Vagina (tissue), 2 donors: ENCODE measurements around the gene TMTC1. TPM values are rescaled to one million over a fixed set of nuclear protein-coding genes. Genes with fewer than 3 reads are reported as not detected.

Experiments used
- DNase-seq, 2 donors: peaks; one replicate each; pipeline ENCODE4 v3.0.0-alpha.2; 2017; ENCODE audit errors: extremely low spot score in 2 of 2
- H3K27ac ChIP-seq: fragments of 200-600 bp; sonication (generic); one replicate; pipeline ENCODE4 v1.5.1; 2019
- H3K27me3 ChIP-seq: fragments of 200-600 bp; sonication (generic); one replicate; pipeline ENCODE4 v1.5.1; 2019
- H3K36me3 ChIP-seq, 2 donors: fragments of 200-600 bp; sonication (generic); one replicate each; pipeline ENCODE4 v1.5.1; 2017 to 2019
- H3K4me1 ChIP-seq: fragments of 200-600 bp; sonication (generic); one replicate; pipeline ENCODE4 v1.5.1; 2019
- H3K4me3 ChIP-seq, 2 donors: fragments of 200-600 bp; sonication (generic); 1 replicate in 1 of 2; 2 replicates in 1 of 2; pipeline ENCODE4 v1.5.1; 2016 to 2019
- H3K9me3 ChIP-seq: fragments of 200-600 bp; sonication (generic); one replicate; pipeline ENCODE4 v1.5.1; 2019
- CTCF ChIP-seq, 3 experiments: fragments of 450-650 bp in 2 of 3; fragments of 200-600 bp in 1 of 3; sonication (generic) in 1 of 3; IDR thresholded peaks; one replicate each; pipeline ENCODE4 v1.5.1; 2017 to 2019; ENCODE audit warnings: antibody characterized with exemption in 3 of 3, mild to moderate bottlenecking in 2 of 3, moderate library complexity in 2 of 3
- POLR2A ChIP-seq, 2 donors: fragments of 450-650 bp; IDR thresholded peaks; one replicate each; pipeline ENCODE4 v1.6.1; 2017; ENCODE audit warnings: antibody characterized with exemption in 2 of 2, mild to moderate bottlenecking in 2 of 2, moderate library complexity in 2 of 2
- POLR2AphosphoS5 ChIP-seq, 2 donors: sonication (generic); formaldehyde crosslinking; IDR thresholded peaks; one replicate each; pipeline ENCODE4 v1.9.0; 2017; ENCODE audit warnings: antibody characterized with exemption in 2 of 2, mild to moderate bottlenecking in 2 of 2, low read depth in 1 of 2; ENCODE audit not compliant: insufficient read depth in 1 of 2
- intact Hi-C: fragments of 100-400 bp; cut with DNase I; formaldehyde crosslinking; loops from one replicate; pipeline ENCODE4 v1.15.1; 2023
- total RNA-seq: library from RNA; depleted of rRNA; stranded (reverse); fragments of >200 nt; gene quantifications from one replicate; pipeline ENCODE4 v1.2.3, GENCODE V29; 2016

Gene TMTC1
- total RNA-seq, 1 donor from 2014 or later: 63.8 TPM

GRCh38 chr12:29564925-29565324 lies 218.8 kb downstream of the TMTC1 start:
- TF ChIP-seq POLR2A (IDR thresholded peaks at IDR 0.05): no peak
- TF ChIP-seq CTCF (IDR thresholded peaks at IDR 0.05): no peak
- no peak for TF ChIP-seq POLR2AphosphoS5 (IDR thresholded peaks at IDR 0.05; ENCODE audit: insufficient read depth in 1 of 2, low read depth in 1 of 2)
- H3K27ac ChIP-seq: no peak overlapping the region

DNA sequence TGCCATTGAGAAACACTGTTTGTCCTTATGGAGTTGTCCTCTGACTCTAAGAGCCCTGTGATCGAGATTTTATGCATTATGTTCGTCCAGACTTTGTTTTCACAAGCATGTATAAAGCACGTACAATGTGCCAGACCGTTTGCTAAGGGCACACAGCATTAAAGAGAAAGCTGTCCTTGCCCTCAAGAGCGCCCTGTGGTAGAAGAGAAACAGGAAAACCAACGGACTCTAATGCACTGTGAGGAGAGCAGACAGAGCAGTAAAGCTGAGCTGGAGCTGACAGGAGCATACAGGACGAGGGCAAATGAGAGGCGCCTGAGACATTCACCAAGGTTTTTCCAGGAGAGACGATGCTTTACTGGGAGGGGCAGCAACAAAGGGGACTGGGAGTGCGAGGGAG lies 220.1 kb downstream of the TMTC1 start:
- Histone ChIP-seq H3K4me3 (no peak overlapping the region), H3K4me1 (peaks cover 22% of the 10 kb centered on the region), H3K36me3 (no peaks in the 10 kb centered on the region), H3K27ac (peak overlapping the region; percentile 49), H3K27me3 (no peaks in the 10 kb centered on the region), H3K9me3 (no peaks in the 10 kb centered on the region)
- TF ChIP-seq POLR2A (IDR thresholded peaks at IDR 0.05) (no peak), POLR2AphosphoS5 (IDR thresholded peaks at IDR 0.05; ENCODE audit: insufficient read depth in 1 of 2, low read depth in 1 of 2) (no peak), CTCF (IDR thresholded peaks at IDR 0.05) (no peak)
- intact Hi-C loops: no loop called here
- DNase-seq: no peak

More at GRCh38 chr12:29564925-29565324, 218.8 kb downstream of the TMTC1 start:
- H3K4me3 ChIP-seq: no peak overlapping the region
- H3K27me3 ChIP-seq: no peaks in the 10 kb centered on the region
- intact Hi-C loops: no loop called here
- H3K4me1 ChIP-seq: peaks cover 28% of the 10 kb centered on the region
- H3K36me3 ChIP-seq: no peaks in the 10 kb centered on the region
- no peaks in the 10 kb centered on the region for H3K9me3 ChIP-seq
- no peak for DNase-seq

GRCh38 chr12:29563071-29563470 lies 220.7 kb downstream of the TMTC1 start:
- H3K27me3 ChIP-seq: no peaks in the 10 kb centered on the region
- intact Hi-C loops: no loop called here
- no peak for DNase-seq
- peak overlapping the region; percentile 49 for H3K27ac ChIP-seq
- TF ChIP-seq POLR2AphosphoS5 (IDR thresholded peaks at IDR 0.05; ENCODE audit: insufficient read depth in 1 of 2, low read depth in 1 of 2) (no peak), CTCF (IDR thresholded peaks at IDR 0.05) (no peak), POLR2A (IDR thresholded peaks at IDR 0.05) (no peak)
- peaks cover 22% of the 10 kb centered on the region for H3K4me1 ChIP-seq
- H3K36me3 ChIP-seq: no peaks in the 10 kb centered on the region
- H3K4me3 ChIP-seq: no peak overlapping the region
- H3K9me3 ChIP-seq: no peaks in the 10 kb centered on the region

DNA sequence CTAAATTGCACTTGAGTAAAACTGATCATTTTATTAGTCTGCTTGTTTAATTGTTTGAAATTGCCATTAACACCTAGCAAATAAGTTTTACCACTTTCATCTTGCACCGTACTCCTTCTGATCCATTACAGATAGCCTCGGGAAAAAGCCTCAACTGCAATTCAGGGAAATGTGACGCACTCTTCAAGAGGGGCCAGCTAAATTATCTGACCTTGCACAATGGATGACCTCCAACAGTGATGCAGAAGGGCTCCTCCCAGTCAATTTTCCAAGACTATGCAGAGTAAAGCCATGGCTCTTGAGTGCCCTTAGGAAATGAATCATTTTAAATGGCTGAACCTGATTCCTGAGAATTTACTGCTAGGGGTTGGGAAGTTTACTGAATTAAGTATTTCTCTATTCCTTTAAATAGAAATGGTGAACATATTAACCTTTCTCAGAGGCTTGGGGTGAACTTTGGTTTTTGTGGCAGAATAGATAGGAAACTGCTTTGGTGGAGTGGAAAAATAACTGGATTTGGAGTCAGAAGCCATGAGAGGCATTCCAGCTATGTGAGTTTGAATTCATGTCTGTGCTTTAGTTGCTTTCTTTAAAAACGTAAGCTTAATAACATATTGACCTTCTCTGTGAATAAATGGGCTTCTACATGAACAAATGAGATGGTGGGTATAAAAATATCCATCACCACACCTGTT lies 221.5 kb downstream of the TMTC1 start:
- Histone ChIP-seq H3K36me3 (no peaks in the 10 kb centered on the region), H3K27ac (peak overlapping the region; percentile 69), H3K4me1 (peaks cover 22% of the 10 kb centered on the region), H3K27me3 (no peaks in the 10 kb centered on the region), H3K4me3 (no peak overlapping the region), H3K9me3 (no peaks in the 10 kb centered on the region)
- no peak for DNase-seq
- intact Hi-C loops: no loop called here
- peak; percentile 15 to 61 for TF ChIP-seq POLR2AphosphoS5 (IDR thresholded peaks at IDR 0.05; ENCODE audit: insufficient read depth in 1 of 2, low read depth in 1 of 2)
- TF ChIP-seq POLR2A (IDR thresholded peaks at IDR 0.05): no peak

DNA sequence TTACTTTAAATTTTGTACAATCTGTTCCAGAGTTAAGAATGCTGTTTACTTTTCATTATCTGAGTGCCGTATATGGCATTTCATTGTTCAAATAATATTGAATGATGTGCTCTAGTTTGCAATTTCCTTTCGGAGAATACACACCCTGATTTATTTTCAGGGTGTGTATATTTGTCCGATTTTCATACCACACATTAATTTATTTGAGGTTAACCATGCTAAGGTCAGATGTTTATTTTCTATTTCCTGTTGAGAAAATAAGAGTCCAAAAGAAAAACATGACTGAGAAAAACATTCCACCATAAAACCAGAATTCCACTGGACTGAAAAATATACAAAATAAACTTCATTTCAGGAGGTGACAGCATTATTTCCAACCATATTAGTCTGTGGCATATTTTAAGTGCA lies 222.1 kb downstream of the TMTC1 start:
- H3K27ac ChIP-seq: peak overlapping the region; percentile 69
- TF ChIP-seq CTCF (IDR thresholded peaks at IDR 0.05): no peak
- TF ChIP-seq POLR2AphosphoS5 (IDR thresholded peaks at IDR 0.05; ENCODE audit: insufficient read depth in 1 of 2, low read depth in 1 of 2): peak in 1 of 2 donors; percentile 18
- no peaks in the 10 kb centered on the region for H3K36me3 ChIP-seq
- intact Hi-C loops: no loop called here
- H3K27me3 ChIP-seq: no peaks in the 10 kb centered on the region
- DNase-seq: no peak
- no peaks in the 10 kb centered on the region for H3K9me3 ChIP-seq
- H3K4me1 ChIP-seq: peaks cover 22% of the 10 kb centered on the region
- no peak overlapping the region for H3K4me3 ChIP-seq
